Brain microvascular endothelial cell (primary cell): ENCODE results near the gene FAM167B.
"Not testable (repeated sequence)": the region's sequence is repeated elsewhere in the genome, so short reads cannot be mapped to it uniquely, and the experiment has no call there.

Source experiments
- DNase-seq: peaks from one replicate; pipeline ENCODE4 v3.0.0-alpha.2; 2020
- H3K27ac ChIP-seq: fragments of 250-450 bp; sonication (Bioruptor Pico); 2 replicates; pipeline ENCODE4 v1.5.1; 2020; ENCODE audit warnings: mild to moderate bottlenecking, moderate library complexity
- H3K27me3 ChIP-seq: fragments of 250-450 bp; sonication (Bioruptor Pico); replicated peaks from 2 replicates; pipeline ENCODE4 v1.5.1; 2020; ENCODE audit warnings: mild to moderate bottlenecking
- H3K36me3 ChIP-seq: fragments of 250-450 bp; sonication (Bioruptor Pico); replicated peaks from 2 replicates; pipeline ENCODE4 v1.5.1; 2020; ENCODE audit warnings: mild to moderate bottlenecking
- H3K4me3 ChIP-seq: 2 replicates; pipeline ENCODE4 v1.5.1; 2011; ENCODE audit warnings: low read depth, mild to moderate bottlenecking, control low read depth, low read length, moderate library complexity
- CTCF ChIP-seq: IDR thresholded peaks from 2 replicates; pipeline ENCODE4 v1.5.1; 2011; ENCODE audit warnings: low read depth, mild to moderate bottlenecking, moderate library complexity, low read length, control low read depth, inconsistent platforms; ENCODE audit errors: missing control alignments
- in situ Hi-C: cut with HindIII; loops from 2 replicates; pipeline ENCODE4 v1.10.0; 2017; ENCODE audit warnings: low sequenced_read_pairs, low pct_ligation_motif_present

The FAM167B gene

GRCh38 chr1:32286763-32287162 is 39.7 kb downstream of the FAM167B start:
- in situ Hi-C loops, result no loop called here

GRCh38 chr1:32289256-32289655 is 42.2 kb downstream of the FAM167B start:
- TF ChIP-seq CTCF, result no peak
- Histone ChIP-seq H3K27me3 (no peaks in the 10 kb centered on the region), H3K27ac (no peak overlapping the region), H3K4me3 (no peak overlapping the region), H3K36me3 (no peaks in the 10 kb centered on the region)
- in situ Hi-C loops, result no loop called here
- no peak for DNase-seq

More at GRCh38 chr1:32286763-32287162, 39.7 kb downstream of the FAM167B start:
- Histone ChIP-seq H3K4me3 (no peak overlapping the region), H3K27me3 (no peaks in the 10 kb centered on the region), H3K36me3 (no peaks in the 10 kb centered on the region), H3K27ac (no peak overlapping the region)
- DNase-seq, result no peak
- TF ChIP-seq CTCF, result no peak

GRCh38 chr1:32291145-32291707 is 44.2 kb downstream of the FAM167B start:
- H3K4me3 ChIP-seq, result peak overlapping the region; percentile 97
- no peaks in the 10 kb centered on the region for H3K36me3 ChIP-seq
- peak overlapping the region; percentile 61 for H3K27ac ChIP-seq
- no peaks in the 10 kb centered on the region for H3K27me3 ChIP-seq
- no peak for TF ChIP-seq CTCF
- DNase-seq, result no peak
- in situ Hi-C loops, result no loop called here

GRCh38 chr1:32291708-32292538 is 44.9 kb downstream of the FAM167B start, which contains the start of gene HDAC1:
HDAC1 (plus strand) TSS chr1:32292083; CDS start chr1:32292170, 87 bp downstream.
- Histone ChIP-seq H3K27ac (peak within 1 kb of the TSS; percentile 61), H3K27me3 (no peaks in the 10 kb centered on the region), H3K36me3 (no peaks in the 10 kb centered on the region), H3K4me3 (peak within 1 kb of the TSS; percentile 97)
- in situ Hi-C loops, result no loop called here
- no peak for TF ChIP-seq CTCF
- peak; percentile 93 for DNase-seq

- DNase-seq, H3K27me3 ChIP-seq, H3K27ac ChIP-seq, H3K4me3 ChIP-seq, H3K36me3 ChIP-seq, in situ Hi-C loops: not testable (repeated sequence)
Measured at GRCh38 chr1:32298211-32298610, 51.2 kb downstream of the FAM167B start.
